HepG2 (cell line): Measurements from ENCODE around the gene OSER1. TPM values are rescaled to one million over a fixed set of nuclear protein-coding genes. Genes with fewer than 3 reads are reported as not detected.
A peak's percentile ranks its signal among the peaks of the same experiment; 100 is the strongest.

Experiments
- ATAC-seq: fragments of 200-7000 bp; cut with Tn5 transposase; 3 replicates; pipeline ENCODE4 v1.9.1; 2020; ENCODE audit warnings: mild to moderate bottlenecking, moderate library complexity
- BruUV-seq: library from RNA; stranded (reverse); fragments of 400-500 nt; replicated peaks from 2 replicates; lab custom pipeline; 2021; lab: Mats Ljungman, UMichigan
- CTCF ChIA-PET: fragments of 300-600 bp; formaldehyde crosslinking; extraction: SDS; loops from one replicate; lab custom pipeline; 2021; ENCODE audit warnings: low total read pairs, inconsistent platforms, low intra/inter-chr PET ratio; lab: Yijun Ruan, JAX
- POLR2A ChIA-PET: fragments of 350-600 bp; sonication (Branson Sonifier 250); formaldehyde crosslinking; loops from one replicate; lab custom pipeline; 2020; ENCODE audit warnings: antibody characterized with exemption, inconsistent platforms; lab: Yijun Ruan, JAX
- DNase-seq: peaks from one replicate; pipeline ENCODE4 v3.0.0-alpha.2; 2015; ENCODE audit warnings: low spot score
- FAIRE-seq: peaks from 3 replicates; lab custom pipeline; 2011; peaks lifted over from hg19 to GRCh38; lab: Jason Lieb, UNC
- H2AFZ ChIP-seq: one replicate; pipeline ENCODE4 v1.6.1; 2011; ENCODE audit warnings: low read length, inconsistent platforms
- H3K27ac ChIP-seq: fragments of 300-600 bp; 3 replicates; pipeline ENCODE4 v1.8.0; 2011; ENCODE audit warnings: mixed run types, mild to moderate bottlenecking, mixed read lengths, low read length, inconsistent platforms; ENCODE audit not compliant: insufficient read depth; ENCODE audit errors: extremely low read length
- H3K27me3 ChIP-seq, 2 experiments: fragments of 200-600 bp in 1 of 2; 2 replicates in 1 of 2; 3 replicates in 1 of 2; pipeline versions ENCODE4 v1.6.0 to v1.8.0; 2011; ENCODE audit warnings: low read length in 2 of 2, mild to moderate bottlenecking in 2 of 2, moderate library complexity in 2 of 2, inconsistent platforms in 1 of 2; ENCODE audit not compliant: insufficient read depth in 2 of 2, control insufficient read depth in 1 of 2
- H3K36me3 ChIP-seq, 2 experiments: fragments of 200-600 bp in 1 of 2; replicated peaks in 1 of 2; 2 replicates in 1 of 2; 3 replicates in 1 of 2; pipeline versions ENCODE4 v1.5.1 to v1.8.0; 2011; ENCODE audit warnings: low read length in 2 of 2, inconsistent platforms in 1 of 2; ENCODE audit not compliant: insufficient read depth in 2 of 2, control insufficient read depth in 1 of 2
- H3K4me1 ChIP-seq: 2 replicates; pipeline ENCODE4 v1.5.1; 2012; ENCODE audit warnings: low read length, inconsistent platforms; ENCODE audit not compliant: insufficient read depth
- H3K4me2 ChIP-seq: 2 replicates; pipeline ENCODE4 v1.6.0; 2011; ENCODE audit warnings: low read depth, low read length, inconsistent platforms
- H3K4me3 ChIP-seq, 3 experiments: fragments of 200-600 bp in 1 of 3; sonication (generic), shearing (Covaris generic) in 1 of 3; replicated peaks in 1 of 3; 2 replicates each; pipeline ENCODE4 v1.5.1; 2011 to 2016; ENCODE audit warnings: low read length in 3 of 3, inconsistent platforms in 2 of 3, low read depth in 2 of 3, mild to moderate bottlenecking in 2 of 3, control low read depth in 1 of 3, mixed read lengths in 1 of 3; ENCODE audit not compliant: insufficient read depth in 1 of 3
- H3K79me2 ChIP-seq: one replicate; pipeline ENCODE4 v1.6.1; 2011; ENCODE audit warnings: low read length, inconsistent platforms; ENCODE audit not compliant: insufficient read depth
- H3K9ac ChIP-seq: 2 replicates; pipeline ENCODE4 v1.6.0; 2011; ENCODE audit warnings: mild to moderate bottlenecking, low read depth, low read length, inconsistent platforms; ENCODE audit not compliant: insufficient read depth
- H3K9me3 ChIP-seq: 2 replicates; pipeline ENCODE4 v1.5.1; 2012; ENCODE audit warnings: mild to moderate bottlenecking, low read length
- H4K20me1 ChIP-seq: 2 replicates; pipeline ENCODE4 v1.6.0; 2011; ENCODE audit warnings: inconsistent platforms, mild to moderate bottlenecking, low read length, moderate library complexity; ENCODE audit not compliant: insufficient read depth
- AGO1 ChIP-seq: fragments of 200-400 bp; formaldehyde crosslinking; IDR thresholded peaks from 2 replicates; pipeline ENCODE4 v1.6.1; 2017; ENCODE audit warnings: mild to moderate bottlenecking, low read depth, low read length, moderate library complexity; ENCODE audit not compliant: poor library complexity, severe bottlenecking
- MAFG ChIP-seq: sonication (generic); formaldehyde crosslinking; IDR thresholded peaks from 2 replicates; pipeline ENCODE4 v1.5.1; 2020; ENCODE audit warnings: mild to moderate bottlenecking, missing genetic modification reagents
- MIER2 ChIP-seq: IDR thresholded peaks from 2 replicates; pipeline ENCODE4 v1.6.1; 2016; ENCODE audit warnings: missing biosample characterization, missing genetic modification reagents
- MXD4 ChIP-seq: IDR thresholded peaks from 2 replicates; pipeline ENCODE4 v1.6.1; 2016; ENCODE audit warnings: mild to moderate bottlenecking, missing biosample characterization, missing genetic modification reagents
- NCOR1 ChIP-seq: fragments of 200-600 bp; sonication (generic); IDR thresholded peaks from 2 replicates; pipeline ENCODE4 v1.7.0; 2017; ENCODE audit warnings: antibody characterized with exemption, low read length, borderline replicate concordance
- SATB2 ChIP-seq: sonication (generic); formaldehyde crosslinking; IDR thresholded peaks from 2 replicates; pipeline ENCODE4 v1.5.0; 2020; ENCODE audit warnings: missing genetic modification reagents
- SP140L ChIP-seq: sonication (generic); formaldehyde crosslinking; IDR thresholded peaks from 2 replicates; pipeline ENCODE4 v1.4.0; 2020; ENCODE audit warnings: missing genetic modification reagents, borderline replicate concordance
- TBX2 ChIP-seq: sonication (generic); formaldehyde crosslinking; IDR thresholded peaks from 2 replicates; pipeline ENCODE4 v1.5.0; 2020; ENCODE audit warnings: missing genetic modification reagents, mild to moderate bottlenecking, borderline replicate concordance
- ZC3H4 ChIP-seq: sonication (generic); formaldehyde crosslinking; IDR thresholded peaks from 2 replicates; pipeline ENCODE4 v1.4.0; 2020; ENCODE audit warnings: missing genetic modification reagents, borderline replicate concordance
- ZFX ChIP-seq: sonication (generic); formaldehyde crosslinking; IDR thresholded peaks from 2 replicates; pipeline ENCODE4 v1.4.0; 2020; ENCODE audit warnings: mild to moderate bottlenecking, low read depth, missing genetic modification reagents, moderate library complexity
- ZNF10 ChIP-seq: sonication (generic); formaldehyde crosslinking; IDR thresholded peaks from 2 replicates; pipeline ENCODE4 v1.4.0; 2020; ENCODE audit warnings: mild to moderate bottlenecking, low read depth, missing genetic modification reagents, borderline replicate concordance
- ZNF335 ChIP-seq: sonication (generic); formaldehyde crosslinking; IDR thresholded peaks from 2 replicates; pipeline ENCODE4 v1.4.0; 2020; ENCODE audit warnings: missing genetic modification reagents
- ZNF572 ChIP-seq: sonication (generic); formaldehyde crosslinking; IDR thresholded peaks from 2 replicates; pipeline ENCODE4 v1.5.1; 2020; ENCODE audit warnings: mild to moderate bottlenecking, missing genetic modification reagents
- ZNF614 ChIP-seq: IDR thresholded peaks from 2 replicates; pipeline ENCODE4 v1.6.1; 2018; ENCODE audit warnings: missing biosample characterization, missing genetic modification reagents, inconsistent platforms, borderline replicate concordance
- ZNF746 ChIP-seq: sonication (generic); formaldehyde crosslinking; IDR thresholded peaks from 2 replicates; pipeline ENCODE4 v1.8.0; 2022; ENCODE audit warnings: mild to moderate bottlenecking, missing genetic modification reagents
- WGBS: methylation state at CpG from one replicate; pipeline ENCODE4 v1.1.6; 2017; ENCODE audit warnings: low lambda C conversion rate; 5-methylcytosine and 5-hydroxymethylcytosine counted together
- in situ Hi-C: cut with HindIII; loops from 2 replicates; pipeline ENCODE4 v1.10.0; 2017; ENCODE audit warnings: low pct_unique_long_range_greater_than_20kb; ENCODE audit not compliant: extremely low pct_ligation_motif_present
- intact Hi-C: fragments of 100-400 bp; cut with micrococcal nuclease; formaldehyde crosslinking; loops from one replicate; pipeline ENCODE4 v1.10.0; 2022; ENCODE audit not compliant: unreplicated experiment
- polyA plus RNA-seq, 8 experiments: library from polyadenylated mRNA; depleted of rRNA in 3 of 8; stranded (reverse) in 7 of 8; unstranded in 1 of 8; fragments of >200 nt; fragmentation: Illumina TruSeq in 4 of 8; extraction: Trizol in 4 of 8; gene quantifications; 2 replicates each; pipeline versions ENCODE4 v1.2.1 to v1.2.3, GENCODE V29; 2011 to 2016; ENCODE audit warnings: low read depth in 4 of 8, missing spikeins in 1 of 8, mixed read lengths in 1 of 8; ENCODE audit not compliant: insufficient read depth in 1 of 8
- total RNA-seq, 5 experiments: library from RNA; depleted of rRNA; stranded (reverse); fragments of >200 nt; fragmentation: Illumina TruSeq; extraction: Trizol; gene quantifications; 2 replicates each; pipeline ENCODE4 v1.2.3, GENCODE V29; 2016; ENCODE audit warnings: low read depth in 1 of 5
- TF ChIP-seq, protein P1 (sequence below): IDR thresholded peaks from 2 replicates; pipeline ENCODE4 v1.6.1; 2016; ENCODE audit warnings: low read depth, control low read depth

The OSER1 gene
- total and polyA plus RNA-seq, 2 of the 13 experiments (the other 11 are each of a cell fraction or from before 2014, with no cell fraction given): 71.2 to 71.5 TPM

DNA sequence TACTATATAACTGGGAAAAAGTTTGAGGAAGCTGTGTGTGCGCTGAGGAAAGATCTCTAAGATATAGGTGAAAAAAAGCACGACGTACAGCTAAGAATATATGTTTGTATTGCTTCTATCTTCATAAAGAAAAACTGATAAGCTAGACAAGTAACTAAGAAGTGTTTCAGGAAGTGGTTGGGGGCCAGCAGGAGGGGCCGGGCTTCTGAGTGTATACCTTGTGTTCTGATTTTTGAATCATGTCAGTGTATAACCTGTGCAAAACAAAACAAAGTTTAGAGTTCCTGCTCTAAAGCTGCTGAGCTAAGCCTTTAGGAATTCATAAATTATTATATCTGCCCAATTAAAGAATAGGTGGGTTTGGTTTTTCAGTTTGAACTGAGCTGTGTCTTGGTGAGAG is 7.9 kb upstream of the OSER1 start:
- no peak for DNase-seq
- Histone ChIP-seq H3K27ac (no peak overlapping the region), H3K4me2 (no peak overlapping the region), H2AFZ (no peak overlapping the region), H3K9ac (no peak overlapping the region), H4K20me1 (no peaks in the 10 kb centered on the region), H3K79me2 (no peaks in the 10 kb centered on the region), H3K9me3 (no peaks in the 10 kb centered on the region), H3K36me3 (no peaks in the 10 kb centered on the region), H3K4me3 (no peak overlapping the region), H3K4me1 (peaks cover 22% of the 10 kb centered on the region), H3K27me3 (no peaks in the 10 kb centered on the region)
- WGBS: 82% methylated on average over 4 of the region's 4 CpGs
- in situ Hi-C loops: loop anchor here (5.0 kb wide), 4 partner anchors 94 to 394 kb away; partner anchors contain the start of gene FITM2
- no peak for TF ChIP-seq AGO1
- no peak for ATAC-seq
- ChIA-PET POLR2A (interaction anchor here (1.1 to 1.2 kb wide), 2 partner anchors 253 to 257 kb away, joined by 3 read pairs; partner anchors contain the start of gene TTPAL), CTCF (interaction anchor here (1.5 to 5.6 kb wide), 5 partner anchors 30 to 252 kb away, joined by 3 to 77 read pairs (median 36); partner anchors contain the start of gene FITM2)
- BruUV-seq: no TSS peak
- no peak for FAIRE-seq
- intact Hi-C loops: loop anchor here (10.0 kb wide), 2 partner anchors 466 to 666 kb away; partner anchors contain the start of gene YWHAB

DNA sequence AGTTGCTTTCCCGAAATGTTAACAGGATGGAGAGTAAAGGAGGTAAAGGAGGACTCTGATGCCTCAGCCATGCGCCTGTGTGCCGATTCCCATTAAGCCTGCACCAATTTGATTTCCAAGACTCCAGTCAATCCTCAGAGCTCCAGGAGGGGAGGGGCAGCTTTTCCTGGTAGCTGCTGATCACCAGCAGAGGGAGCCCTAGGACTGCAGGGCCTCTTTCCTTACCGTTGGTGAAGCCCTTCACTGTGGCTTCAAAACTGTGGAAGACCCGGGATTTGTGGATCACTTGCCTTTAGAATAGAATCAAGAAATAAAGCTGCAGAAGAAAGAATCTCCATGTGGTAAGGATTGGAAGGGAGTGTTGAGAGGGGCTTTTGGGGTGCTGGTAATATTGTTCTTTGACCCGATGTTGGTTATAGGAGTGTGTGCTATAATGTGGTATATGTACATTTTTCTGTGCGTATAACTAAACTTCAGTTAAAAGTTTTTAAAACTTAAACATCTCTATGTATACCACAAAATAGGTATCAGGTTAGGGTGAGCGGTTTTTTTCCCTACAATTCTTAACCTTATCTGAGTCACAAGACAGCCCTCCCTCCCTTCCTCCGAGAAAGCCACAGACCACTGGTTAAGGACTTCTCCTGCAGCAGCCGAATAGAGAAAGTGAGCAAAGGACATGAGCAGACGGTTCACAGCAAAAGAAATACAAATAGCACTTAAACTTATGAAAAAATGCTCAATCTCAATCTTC is 6.9 kb upstream of the OSER1 start:
- Histone ChIP-seq H2AFZ (no peak overlapping the region), H3K27me3 (no peaks in the 10 kb centered on the region), H3K9ac (no peak overlapping the region), H3K4me2 (no peak overlapping the region), H3K9me3 (no peaks in the 10 kb centered on the region), H3K4me3 (no peak overlapping the region), H3K4me1 (peaks cover 28% of the 10 kb centered on the region), H3K27ac (no peak overlapping the region), H3K79me2 (no peaks in the 10 kb centered on the region), H3K36me3 (no peaks in the 10 kb centered on the region), H4K20me1 (no peaks in the 10 kb centered on the region)
- ChIA-PET POLR2A (interaction anchor here (0.7 to 2.5 kb wide), 7 partner anchors 93 to 258 kb away, joined by 3 to 20 read pairs (median 3); partner anchors contain the start of genes FITM2, HNF4A and TTPAL), CTCF (interaction anchor here (1.1 to 5.6 kb wide), 11 partner anchors 11 to 393 kb away, joined by 3 to 77 read pairs (median 5); partner anchors contain the start of gene FITM2)
- in situ Hi-C loops (loop anchor here (5.0 kb wide), 4 partner anchors 95 to 395 kb away; partner anchors contain the start of gene FITM2), intact Hi-C loops (loop anchor here (1.0 to 10.0 kb wide), 5 partner anchors 94 to 667 kb away; partner anchors contain the start of genes FITM2 and YWHAB)
- DNase-seq (peak; percentile 82), ATAC-seq (peak; percentile 84), FAIRE-seq (peak; percentile 75)
- no TSS peak for BruUV-seq
- WGBS: 44% methylated on average over 11 of the region's 11 CpGs
- peak; percentile 72 for TF ChIP-seq MIER2
- TF ChIP-seq ZNF746 (CRISPR knock-in tag): no peak
- no peak for TF ChIP-seq SATB2 (CRISPR knock-in tag)
- no peak for TF ChIP-seq NCOR1
- TF ChIP-seq ZNF614 (CRISPR knock-in tag): peak; percentile 49; the same call in 1 of the 2 replicates
- TF ChIP-seq ZC3H4 (CRISPR knock-in tag): no peak
- TF ChIP-seq, protein P1, sequence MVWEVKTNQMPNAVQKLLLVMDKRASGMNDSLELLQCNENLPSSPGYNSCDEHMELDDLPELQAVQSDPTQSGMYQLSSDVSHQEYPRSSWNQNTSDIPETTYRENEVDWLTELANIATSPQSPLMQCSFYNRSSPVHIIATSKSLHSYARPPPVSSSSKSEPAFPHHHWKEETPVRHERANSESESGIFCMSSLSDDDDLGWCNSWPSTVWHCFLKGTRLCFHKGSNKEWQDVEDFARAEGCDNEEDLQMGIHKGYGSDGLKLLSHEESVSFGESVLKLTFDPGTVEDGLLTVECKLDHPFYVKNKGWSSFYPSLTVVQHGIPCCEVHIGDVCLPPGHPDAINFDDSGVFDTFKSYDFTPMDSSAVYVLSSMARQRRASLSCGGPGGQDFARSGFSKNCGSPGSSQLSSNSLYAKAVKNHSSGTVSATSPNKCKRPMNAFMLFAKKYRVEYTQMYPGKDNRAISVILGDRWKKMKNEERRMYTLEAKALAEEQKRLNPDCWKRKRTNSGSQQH: peak; percentile 54; the same call in 1 of the 2 replicates
- no peak for TF ChIP-seq ZNF10 (CRISPR knock-in tag)
- TF ChIP-seq MAFG: no peak
- no peak for TF ChIP-seq ZNF572 (CRISPR knock-in tag)
- TF ChIP-seq ZNF335 (CRISPR knock-in tag): no peak
- no peak for TF ChIP-seq SP140L (CRISPR knock-in tag)
- no peak for TF ChIP-seq ZFX (CRISPR knock-in tag)
- peak; percentile 52; the same call in 1 of the 2 replicates for TF ChIP-seq TBX2 (CRISPR knock-in tag)
- 0 out of 2 replicates have a peak, but pooled peaks have one; percentile 37 for TF ChIP-seq MXD4
